HEK293 (cell line): ENCODE data around the gene LRRC26.

Experiments
- CTCF ChIA-PET: fragments of 350-600 bp; formaldehyde crosslinking; extraction: SDS; loops from one replicate; lab custom pipeline; 2021; ENCODE audit warnings: antibody characterized with exemption; lab: Yijun Ruan, JAX
- POLR2A ChIA-PET: fragments of 300-600 bp; formaldehyde crosslinking; extraction: SDS; loops from one replicate; lab custom pipeline; 2020; ENCODE audit warnings: antibody characterized with exemption, inconsistent platforms; lab: Yijun Ruan, JAX
- H3K27ac ChIP-seq: fragments of 200-500 bp; sonication (Bioruptor generic); 2 replicates; pipeline ENCODE4 v1.5.1; 2014; ENCODE audit warnings: low read depth, low read length, control low read depth, inconsistent platforms; ENCODE audit errors: extremely low read depth
- H3K36me3 ChIP-seq, 2 experiments: fragments of 200-500 bp in 1 of 2; sonication (Bioruptor generic) in 1 of 2; 1 replicate in 1 of 2; 2 replicates in 1 of 2; pipeline ENCODE4 v1.5.1; 2014 to 2017; ENCODE audit warnings: inconsistent platforms in 2 of 2, low read length in 2 of 2; ENCODE audit not compliant: control insufficient read depth in 2 of 2, insufficient read depth in 1 of 2
- H3K4me1 ChIP-seq: fragments of 200-500 bp; sonication (Bioruptor generic); 2 replicates; pipeline ENCODE4 v1.5.1; 2014; ENCODE audit warnings: mild to moderate bottlenecking, low read length, inconsistent platforms; ENCODE audit not compliant: control insufficient read depth, insufficient read depth
- H3K4me3 ChIP-seq: 2 replicates; pipeline ENCODE4 v1.5.1; 2011; ENCODE audit warnings: low read depth, mild to moderate bottlenecking, control low read depth, low read length, moderate library complexity
- H3K9me3 ChIP-seq: fragments of 200-500 bp; sonication (Bioruptor generic); 2 replicates; pipeline ENCODE4 v1.5.1; 2014; ENCODE audit warnings: low read depth, low read length, inconsistent platforms; ENCODE audit not compliant: control insufficient read depth, insufficient read depth
- BCL11A ChIP-seq: fragments of 450-650 bp; formaldehyde crosslinking; IDR thresholded peaks from 2 replicates; pipeline ENCODE4 v1.5.1; 2016; ENCODE audit warnings: low read depth, missing biosample characterization, missing genetic modification characterization
- ELK4 ChIP-seq: IDR thresholded peaks from 2 replicates; pipeline ENCODE4 v1.6.1; 2011; ENCODE audit warnings: mild to moderate bottlenecking, low read depth, low read length, borderline replicate concordance
- GLIS2 ChIP-seq: fragments of 450-650 bp; formaldehyde crosslinking; IDR thresholded peaks from 2 replicates; pipeline ENCODE4 v1.5.1; 2016; ENCODE audit warnings: missing biosample characterization, missing genetic modification characterization
- HIC1 ChIP-seq: fragments of 450-650 bp; formaldehyde crosslinking; IDR thresholded peaks from 2 replicates; pipeline ENCODE4 v1.5.1; 2016; ENCODE audit warnings: missing biosample characterization, missing genetic modification characterization
- MYNN ChIP-seq: fragments of 450-650 bp; formaldehyde crosslinking; IDR thresholded peaks from 2 replicates; pipeline ENCODE4 v1.5.1; 2016; ENCODE audit warnings: missing biosample characterization, missing genetic modification characterization, borderline replicate concordance
- ZBTB26 ChIP-seq: fragments of 450-650 bp; formaldehyde crosslinking; optimal IDR thresholded peaks from 2 replicates; pipeline ENCODE3; 2016; ENCODE audit warnings: missing biosample characterization, mild to moderate bottlenecking, missing genetic modification characterization
- ZBTB6 ChIP-seq: fragments of 450-650 bp; formaldehyde crosslinking; IDR thresholded peaks from 2 replicates; pipeline ENCODE4 v1.5.1; 2017; ENCODE audit warnings: missing biosample characterization, missing genetic modification characterization
- ZBTB8A ChIP-seq: fragments of 450-650 bp; formaldehyde crosslinking; IDR thresholded peaks from 2 replicates; pipeline ENCODE4 v1.5.1; 2016; ENCODE audit warnings: missing biosample characterization, missing genetic modification characterization
- ZFP3 ChIP-seq: fragments of 450-650 bp; formaldehyde crosslinking; IDR thresholded peaks from 2 replicates; pipeline ENCODE4 v1.5.1; 2016; ENCODE audit warnings: low read depth, missing biosample characterization, missing genetic modification characterization
- ZNF140 ChIP-seq: fragments of 450-650 bp; formaldehyde crosslinking; IDR thresholded peaks from 2 replicates; pipeline ENCODE4 v1.5.1; 2016; ENCODE audit warnings: missing biosample characterization, missing genetic modification characterization
- ZNF24 ChIP-seq: fragments of 450-650 bp; formaldehyde crosslinking; IDR thresholded peaks from 2 replicates; pipeline ENCODE4 v1.5.1; 2016; ENCODE audit warnings: missing biosample characterization, missing genetic modification characterization
- ZNF366 ChIP-seq: fragments of 450-650 bp; formaldehyde crosslinking; conservative IDR thresholded peaks from 2 replicates; pipeline ENCODE4 v1.5.1; 2016; ENCODE audit warnings: missing biosample characterization, missing genetic modification characterization
- ZNF473 ChIP-seq: fragments of 450-650 bp; formaldehyde crosslinking; IDR thresholded peaks from 2 replicates; pipeline ENCODE4 v1.5.1; 2017; ENCODE audit warnings: missing biosample characterization, missing genetic modification characterization
- ZNF544 ChIP-seq: fragments of 450-650 bp; formaldehyde crosslinking; IDR thresholded peaks from 2 replicates; pipeline ENCODE4 v1.5.0; 2017; ENCODE audit warnings: missing biosample characterization, missing genetic modification characterization
- ZNF549 ChIP-seq: fragments of 450-650 bp; IDR thresholded peaks from 2 replicates; pipeline ENCODE4 v1.5.1; 2018; ENCODE audit warnings: missing biosample characterization, missing genetic modification characterization, mild to moderate bottlenecking, inconsistent platforms, moderate library complexity
- ZNF624 ChIP-seq: fragments of 450-650 bp; formaldehyde crosslinking; IDR thresholded peaks from 2 replicates; pipeline ENCODE4 v1.5.1; 2017; ENCODE audit warnings: missing biosample characterization, missing genetic modification characterization
- ZNF639 ChIP-seq: fragments of 450-650 bp; formaldehyde crosslinking; IDR thresholded peaks from 2 replicates; pipeline ENCODE4 v1.5.1; 2016; ENCODE audit warnings: missing biosample characterization, missing genetic modification characterization
- ZNF747 ChIP-seq: fragments of 450-650 bp; formaldehyde crosslinking; IDR thresholded peaks from 2 replicates; pipeline ENCODE4 v1.5.1; 2016; ENCODE audit warnings: missing biosample characterization, missing genetic modification characterization
- ZNF768 ChIP-seq: fragments of 450-650 bp; formaldehyde crosslinking; IDR thresholded peaks from 2 replicates; pipeline ENCODE4 v1.5.1; 2018; ENCODE audit warnings: missing biosample characterization, mild to moderate bottlenecking, missing genetic modification characterization
- ZNF785 ChIP-seq: fragments of 450-650 bp; formaldehyde crosslinking; IDR thresholded peaks from 2 replicates; pipeline ENCODE4 v1.5.1; 2016; ENCODE audit warnings: missing biosample characterization, missing genetic modification characterization

LRRC26 gene

GRCh38 chr9:137160716-137161557 is 8.9 kb downstream of the LRRC26 start:
- H3K9me3 ChIP-seq, result no peaks in the 10 kb centered on the region
- no peak overlapping the region for H3K4me3 ChIP-seq
- H3K4me1 ChIP-seq, result no peaks in the 10 kb centered on the region
- no peaks in the 10 kb centered on the region for H3K36me3 ChIP-seq
- TF ChIP-seq ZNF473, result no peak
- TF ChIP-seq ZNF24, result no peak
- no peak for TF ChIP-seq ZNF140
- no peak for TF ChIP-seq ZFP3 (tag by site-specific recombination)
- TF ChIP-seq ZBTB6 (tag by site-specific recombination), result no peak
- TF ChIP-seq GLIS2 (tag by site-specific recombination), result no peak
- no peak for TF ChIP-seq ZNF747 (tag by site-specific recombination)
- no peak for TF ChIP-seq BCL11A (tag by site-specific recombination)
- TF ChIP-seq ZNF366, result no peak
- no peak for TF ChIP-seq ZNF639 (tag by site-specific recombination)
- TF ChIP-seq ELK4, result no peak
- no peak for TF ChIP-seq ZNF624 (tag by site-specific recombination)
- TF ChIP-seq ZNF544 (tag by site-specific recombination), result no peak
- TF ChIP-seq MYNN (tag by site-specific recombination), result no peak
- H3K27ac ChIP-seq, result no peak overlapping the region
- ChIA-PET CTCF (interaction anchor here (0.6 to 2.1 kb wide), 3 partner anchors 9 to 76 kb away, joined by 4 to 5 read pairs (median 4); no protein-coding TSS in a partner anchor), POLR2A (interaction anchor here (1.3 to 2.5 kb wide), 2 partner anchors 31 kb away, joined by 3 to 7 read pairs; no protein-coding TSS in a partner anchor)

- ChIA-PET CTCF (interaction anchor here (2.1 kb wide), 1 partner anchor 77 kb away, joined by 5 read pairs; no protein-coding TSS in a partner anchor), POLR2A (interaction anchor here (1.3 kb wide), 1 partner anchor 30 kb away, joined by 3 read pairs; no protein-coding TSS in a partner anchor)
- H3K4me1 ChIP-seq, result no peaks in the 10 kb centered on the region
- H3K4me3 ChIP-seq, result no peak overlapping the region
- no peaks in the 10 kb centered on the region for H3K9me3 ChIP-seq
- TF ChIP-seq ZNF785 (tag by site-specific recombination), result no peak
- TF ChIP-seq ZNF624 (tag by site-specific recombination), result no peak
- no peak for TF ChIP-seq ZBTB8A (tag by site-specific recombination)
- no peak for TF ChIP-seq ZNF549 (tag by site-specific recombination)
- no peak for TF ChIP-seq ZBTB26 (tag by site-specific recombination)
- no peak for TF ChIP-seq HIC1 (tag by site-specific recombination)
- TF ChIP-seq ZNF768 (tag by site-specific recombination), result no peak
- H3K27ac ChIP-seq, result no peak overlapping the region
- H3K36me3 ChIP-seq, result no peaks in the 10 kb centered on the region
These were observed 9.8 kb downstream of the LRRC26 start for GRCh38 chr9:137160054-137160425.
